IPS-11a (cell line): ENCODE measurements around the gene TEAD4.

ENCODE experiments used
- H3K4me3 ChIP-seq: one replicate; pipeline ENCODE4 v1.5.1; 2013; ENCODE audit warnings: low read depth, low read length, control low read depth

The TEAD4 gene

GRCh38 chr12:2960390-2960956 is 1.3 kb downstream of the TEAD4 start:
- H3K4me3 ChIP-seq = peak overlapping the region; percentile 71

GRCh38 chr12:2960996-2961616 is 1.9 kb downstream of the TEAD4 start:
- H3K4me3 ChIP-seq = peak overlapping the region; percentile 71

DNA sequence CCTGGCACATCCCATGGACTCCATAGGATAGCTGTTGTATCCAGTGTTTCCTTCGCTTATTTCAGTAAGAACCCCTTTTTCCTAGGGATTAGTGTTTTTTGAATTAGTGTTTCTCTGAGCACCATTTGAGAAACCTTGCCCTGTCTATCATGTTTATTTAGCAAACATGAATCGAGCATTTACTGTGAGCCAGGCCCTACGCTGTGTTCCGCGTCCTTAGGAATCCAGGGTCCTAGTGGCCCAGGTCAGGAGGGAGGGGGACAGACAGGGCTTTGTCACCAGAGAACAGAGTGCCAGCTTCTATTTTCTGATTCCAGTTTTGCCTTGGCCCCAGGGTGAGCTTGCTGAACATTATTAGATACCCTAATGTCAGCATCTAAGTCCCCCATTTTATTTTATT is 2.5 kb downstream of the TEAD4 start:
- peak overlapping the region; percentile 71 for H3K4me3 ChIP-seq

GRCh38 chr12:2963154-2963759 is 4.1 kb downstream of the TEAD4 start:
- H3K4me3 ChIP-seq = no peak overlapping the region

DNA sequence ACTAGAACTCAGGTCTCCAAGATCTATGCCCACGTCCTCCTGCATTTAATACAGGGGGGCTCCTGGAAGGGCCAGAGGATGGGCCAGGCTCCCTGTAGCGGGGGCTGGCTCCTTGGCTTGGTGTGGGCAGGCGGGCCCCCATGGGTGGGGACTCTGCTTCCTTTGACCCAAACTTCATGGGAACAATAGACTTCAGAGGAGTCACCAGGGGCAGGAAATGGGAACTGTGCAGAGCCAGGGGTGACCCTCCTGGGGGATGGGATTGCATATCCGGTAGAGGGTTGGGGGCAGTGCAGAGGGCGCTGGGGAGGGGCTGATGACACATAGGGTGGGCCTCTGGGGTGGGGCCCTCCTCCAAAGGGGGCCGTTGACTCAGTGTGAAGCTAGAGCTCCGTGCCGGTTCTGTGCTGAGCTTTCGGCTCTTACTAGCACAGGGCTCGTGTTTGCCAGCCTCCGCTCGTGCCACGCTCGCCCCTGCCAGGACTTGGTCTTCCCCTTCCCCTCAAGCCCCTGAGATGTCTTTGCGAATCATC is 4.6 kb downstream of the TEAD4 start:
- H3K4me3 ChIP-seq = no peak overlapping the region

GRCh38 chr12:2967651-2968050 is 8.5 kb downstream of the TEAD4 start:
- no peak overlapping the region for H3K4me3 ChIP-seq

DNA sequence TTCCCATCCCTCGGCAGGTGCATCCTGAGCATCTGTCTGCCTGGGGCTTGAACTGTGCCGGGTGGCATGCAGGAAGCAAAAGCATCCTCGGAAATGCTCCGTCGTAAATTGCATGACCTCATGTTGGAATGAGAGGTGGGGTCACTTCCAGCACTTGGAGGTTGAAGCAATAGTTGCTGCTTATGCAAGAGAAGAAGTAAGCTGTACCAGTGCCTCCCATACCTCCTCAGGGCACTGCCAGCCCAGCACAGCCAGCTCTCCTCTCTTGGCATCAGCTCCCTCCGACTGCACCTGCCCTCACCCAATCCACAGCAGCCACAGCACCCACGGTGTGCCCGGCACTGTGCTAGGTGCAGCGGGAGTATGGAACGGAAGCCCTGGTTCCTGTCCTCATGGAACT is 11.5 kb downstream of the TEAD4 start:
- H3K4me3 ChIP-seq = no peak overlapping the region

- H3K4me3 ChIP-seq = no peak overlapping the region
Observed at GRCh38 chr12:2973566-2973965, 14.4 kb downstream of the TEAD4 start.

DNA sequence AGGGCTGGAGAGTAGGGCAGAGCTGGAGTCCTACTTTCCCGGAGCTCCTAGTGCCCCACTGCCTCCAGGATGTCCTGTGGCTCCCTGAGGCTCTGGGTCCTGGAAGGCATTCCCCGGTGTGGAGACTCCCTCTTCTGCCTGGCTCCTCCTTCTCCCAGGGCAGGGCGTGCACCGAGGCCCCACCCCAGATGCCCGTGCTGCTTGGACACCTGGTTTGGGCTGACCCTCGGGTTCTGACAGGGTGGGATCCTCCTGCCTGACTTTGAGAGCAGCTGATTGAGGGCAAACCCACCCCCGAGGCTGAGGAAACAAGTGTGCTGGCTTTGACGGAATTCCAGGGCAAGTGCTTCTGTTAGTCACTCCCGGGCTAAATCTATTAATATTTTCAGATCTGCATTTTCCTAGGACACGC is 15.4 kb downstream of the TEAD4 start:
- H3K4me3 ChIP-seq = no peak overlapping the region

GRCh38 chr12:2976581-2976996 is 17.4 kb downstream of the TEAD4 start:
- H3K4me3 ChIP-seq = no peak overlapping the region

GRCh38 chr12:2977776-2978175 is 18.6 kb downstream of the TEAD4 start:
- H3K4me3 ChIP-seq = no peak overlapping the region

DNA sequence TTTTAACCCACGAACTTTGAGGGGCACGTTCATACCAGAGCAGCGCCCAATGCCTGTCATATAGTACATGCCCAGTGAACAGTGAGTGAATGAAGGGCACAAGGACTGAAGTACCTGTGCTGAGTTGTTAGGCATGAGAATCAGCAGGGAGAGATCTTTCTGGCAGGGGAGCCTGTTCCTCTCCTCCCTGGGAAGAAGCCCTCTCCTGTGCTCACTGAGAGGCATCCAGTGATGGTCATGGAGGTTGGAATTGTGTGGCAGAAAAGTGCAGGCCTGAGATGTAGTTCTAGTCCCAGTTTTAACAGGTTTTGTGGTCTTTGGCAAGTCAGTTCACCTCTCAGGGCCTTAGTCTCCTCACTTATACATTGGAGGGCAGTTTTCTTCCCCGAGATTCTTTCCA is 20.6 kb downstream of the TEAD4 start:
- H3K4me3 ChIP-seq = no peak overlapping the region

GRCh38 chr12:2980630-2981029 is 21.4 kb downstream of the TEAD4 start:
- no peak overlapping the region for H3K4me3 ChIP-seq

GRCh38 chr12:2982361-2982760 is 23.2 kb downstream of the TEAD4 start:
- H3K4me3 ChIP-seq = no peak overlapping the region

DNA sequence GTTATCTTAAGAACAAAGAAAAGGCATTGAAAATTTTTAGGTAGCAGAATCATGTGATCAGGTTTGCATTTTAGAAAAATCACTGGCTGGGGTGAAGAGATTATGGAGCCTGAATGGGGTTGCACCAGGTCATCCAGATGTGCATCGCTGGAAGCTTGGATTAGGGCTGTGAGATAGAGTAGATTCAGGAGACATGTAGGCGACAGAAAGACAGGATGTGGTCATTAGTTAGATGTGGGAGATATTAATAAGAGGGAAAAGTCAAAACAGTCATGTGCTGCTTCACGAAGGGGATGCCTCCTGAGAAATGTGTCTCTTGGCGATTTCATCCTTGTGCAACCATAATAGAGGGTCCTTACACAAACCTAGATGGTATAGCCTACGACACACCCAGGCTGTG is 25.1 kb downstream of the TEAD4 start:
- H3K4me3 ChIP-seq = no peak overlapping the region

- no peak overlapping the region for H3K4me3 ChIP-seq
Observed at GRCh38 chr12:2984698-2985097, 25.5 kb downstream of the TEAD4 start.

DNA sequence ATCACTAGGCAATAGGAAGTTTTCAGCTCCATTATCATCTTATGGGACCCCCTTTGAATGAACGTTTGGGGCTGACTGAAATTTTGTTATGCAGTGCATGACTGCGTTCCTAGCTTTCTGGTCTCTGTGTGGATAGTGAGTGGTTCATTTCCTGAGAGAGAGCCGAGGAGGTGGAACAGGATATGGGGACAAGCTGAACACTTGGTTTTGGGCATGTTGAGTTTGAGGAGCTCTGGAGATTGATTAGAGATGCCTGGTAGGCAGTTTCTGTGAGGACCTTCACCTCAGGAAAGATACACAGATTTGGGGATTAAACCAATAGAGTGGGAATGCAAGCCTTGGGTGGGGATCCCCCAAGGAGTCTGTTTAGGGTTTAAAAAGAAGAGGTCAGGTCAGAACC is 27.7 kb downstream of the TEAD4 start:
- no peak overlapping the region for H3K4me3 ChIP-seq

GRCh38 chr12:2988494-2988893 is 29.3 kb downstream of the TEAD4 start:
- no peak overlapping the region for H3K4me3 ChIP-seq

GRCh38 chr12:2992724-2993123 is 33.5 kb downstream of the TEAD4 start:
- no peak overlapping the region for H3K4me3 ChIP-seq

DNA sequence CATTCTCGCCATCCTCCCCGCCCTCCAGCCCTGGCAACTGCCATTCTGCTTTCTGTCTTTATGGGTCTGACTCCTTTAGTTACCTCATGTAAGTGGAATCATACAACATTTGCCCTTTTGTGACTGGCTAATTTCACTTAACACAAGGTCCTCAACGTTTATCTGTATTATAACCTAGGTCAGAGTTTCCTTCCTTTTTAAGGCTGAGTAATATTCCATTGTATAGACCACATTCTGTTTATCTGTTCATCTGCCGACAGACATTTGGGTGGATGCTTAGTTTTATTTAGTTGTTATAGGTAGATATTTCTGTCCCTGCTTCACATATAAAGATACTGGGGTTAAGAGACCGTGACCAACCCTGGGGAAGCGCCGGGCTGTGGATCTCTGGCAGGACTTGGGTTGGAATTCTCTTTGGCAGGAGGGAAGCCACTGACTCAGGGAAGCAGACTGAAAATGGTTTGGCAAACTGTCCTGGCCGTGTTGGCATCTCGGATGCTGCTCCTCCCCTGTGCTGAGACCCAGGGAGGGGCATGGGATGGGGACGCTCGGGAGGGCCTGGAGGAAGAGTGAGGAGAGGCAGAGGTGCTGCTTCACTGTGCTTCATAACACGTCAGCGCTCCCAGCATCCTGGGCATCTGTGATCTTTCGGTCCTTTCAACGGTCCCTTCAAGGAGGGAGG is 38.9 kb downstream of the TEAD4 start:
- no peak overlapping the region for H3K4me3 ChIP-seq

DNA sequence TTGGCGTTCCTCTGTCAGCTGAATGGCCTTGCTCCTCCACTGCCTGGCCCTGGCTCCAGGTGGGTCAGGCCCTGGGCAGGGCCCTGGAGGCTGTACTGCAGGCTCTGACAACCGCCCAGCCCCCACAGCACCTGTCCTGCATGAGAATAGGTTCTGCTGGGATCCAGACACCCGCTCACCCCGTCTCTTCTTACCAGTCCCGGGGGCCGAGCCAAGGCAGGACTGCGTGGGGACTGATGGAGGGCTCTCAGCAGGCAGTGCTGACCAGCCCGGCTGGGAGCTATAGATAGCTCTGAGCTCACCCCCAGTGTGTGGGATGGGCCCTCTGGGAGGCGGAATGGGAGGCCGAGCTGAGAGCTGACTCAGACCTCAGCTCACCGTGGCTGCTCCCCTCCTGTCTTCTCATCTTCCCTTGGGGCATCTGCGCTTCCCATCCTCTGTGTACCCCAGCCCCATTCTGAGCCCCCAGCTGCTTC is 39.6 kb downstream of the TEAD4 start:
- H3K4me3 ChIP-seq = no peak overlapping the region
